ENCODE data around the gene ENOX2.

Gene ENOX2

GRCh38 chrX:130836447-130836846, 66.6 kb downstream of the ENOX2 start:
- no peak for TF ChIP-seq CTCF (IDR thresholded peaks at IDR 0.05; ENCODE audit: low read length, missing control alignments)
- DNase-seq (ENCODE audit: low read depth) = peak; percentile 15

GRCh38 chrX:130834830-130835229, 68.2 kb downstream of the ENOX2 start:
- no peak for TF ChIP-seq CTCF (IDR thresholded peaks at IDR 0.05; ENCODE audit: low read length, missing control alignments)
- no peak overlapping the region for H3K4me3 ChIP-seq (replicated peaks; ENCODE audit: low read depth, low read length)
- DNase-seq (ENCODE audit: low read depth) = no peak

More at GRCh38 chrX:130836447-130836846, 66.6 kb downstream of the ENOX2 start:
- H3K4me3 ChIP-seq (replicated peaks; ENCODE audit: low read depth, low read length) = no peak overlapping the region

GRCh38 chrX:130834149-130834548, 68.9 kb downstream of the ENOX2 start:
- no peak overlapping the region for H3K4me3 ChIP-seq (replicated peaks; ENCODE audit: low read depth, low read length)
- TF ChIP-seq CTCF (IDR thresholded peaks at IDR 0.05; ENCODE audit: low read length, missing control alignments) = no peak
- DNase-seq (ENCODE audit: low read depth) = peak; percentile 6

GRCh38 chrX:130831347-130831722, 71.7 kb downstream of the ENOX2 start:
- no peak for TF ChIP-seq CTCF (IDR thresholded peaks at IDR 0.05; ENCODE audit: low read length, missing control alignments)
- no peak overlapping the region for H3K4me3 ChIP-seq (replicated peaks; ENCODE audit: low read depth, low read length)
- no peak for DNase-seq (ENCODE audit: low read depth)

- TF ChIP-seq CTCF (IDR thresholded peaks at IDR 0.05; ENCODE audit: low read length, missing control alignments) = no peak
- H3K4me3 ChIP-seq (replicated peaks; ENCODE audit: low read depth, low read length) = no peak overlapping the region
- DNase-seq (ENCODE audit: low read depth) = no peak
Measured at GRCh38 chrX:130830599-130831346, 72.2 kb downstream of the ENOX2 start.

GRCh38 chrX:130829526-130830515, 73.2 kb downstream of the ENOX2 start:
- no peak for DNase-seq (ENCODE audit: low read depth)
- H3K4me3 ChIP-seq (replicated peaks; ENCODE audit: low read depth, low read length) = no peak overlapping the region
- TF ChIP-seq CTCF (IDR thresholded peaks at IDR 0.05; ENCODE audit: low read length, missing control alignments) = no peak

Measured in fibroblast of pulmonary artery (primary cell).